ENCODE measurements around the gene ANGPTL8. TPM values are rescaled to one million over a fixed set of nuclear protein-coding genes. Genes with fewer than 3 reads are reported as not detected.

Gene ANGPTL8
- total RNA-seq, 2 experiments from 2014 or later: not detected

DNA sequence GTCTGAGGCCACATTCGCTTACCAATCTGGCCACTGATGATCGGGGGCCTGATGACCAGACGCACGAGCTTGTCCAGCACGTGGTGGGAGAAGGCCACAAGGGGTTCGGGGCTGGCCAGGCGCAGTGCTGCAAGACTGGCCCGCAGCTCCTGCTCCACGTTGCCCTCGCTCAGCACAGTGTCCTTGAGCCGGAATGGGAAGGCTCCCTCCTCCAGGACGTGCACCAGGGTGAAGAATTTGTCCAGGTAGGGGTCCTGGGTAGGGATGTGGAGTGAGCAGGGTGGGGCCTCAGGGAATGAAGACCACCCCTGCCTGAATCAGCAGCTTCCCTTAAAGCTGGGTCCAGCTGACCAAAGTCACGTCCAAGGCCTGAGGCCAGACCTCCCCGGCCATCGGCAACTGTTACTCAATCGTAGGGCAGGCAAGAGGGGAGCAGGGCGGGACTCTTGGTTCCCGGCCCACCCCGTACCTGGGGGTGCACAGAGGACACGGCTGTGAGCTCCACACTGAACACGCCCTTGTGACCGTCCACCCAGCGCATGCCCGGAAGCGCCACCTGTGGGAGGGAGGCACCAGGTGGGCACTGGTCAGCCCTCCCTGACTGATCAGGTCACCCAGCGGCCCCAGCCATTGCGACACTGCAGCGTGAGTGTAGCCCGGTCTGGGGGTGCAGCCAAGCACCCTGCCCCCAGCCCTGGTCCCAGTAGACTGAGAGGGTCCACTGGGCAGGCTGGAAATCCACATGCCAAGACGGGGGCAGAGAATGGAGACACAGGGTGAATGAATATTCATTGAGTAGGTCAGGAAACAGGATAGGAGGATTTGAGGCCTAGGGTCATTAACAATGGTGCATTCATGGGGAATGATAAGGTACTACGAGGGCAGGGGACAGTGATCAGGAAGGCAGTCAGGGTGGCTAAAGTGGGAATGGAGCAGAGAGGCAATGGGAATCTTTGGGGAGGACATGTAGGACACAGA is 2.8 kb upstream of the ANGPTL8 start:
- CTCF ChIA-PET: no interaction called here
- no peak overlapping the region for H3K27ac Mint-ChIP-seq
- H3K36me3 Mint-ChIP-seq (ENCODE audit: low read depth): no peaks in the 10 kb centered on the region
- ATAC-seq (ENCODE audit: poor library complexity): no peak
- Histone ChIP-seq H3K27ac (ENCODE audit: low read depth in 1 of 2, low read length in 2 of 2) (no peak overlapping the region), H3K4me1 (ENCODE audit: insufficient read depth, low read length) (no peaks in the 10 kb centered on the region), H3K27me3 (ENCODE audit: control insufficient read depth in 1 of 2, insufficient read depth in 2 of 2, low read length in 2 of 2) (peaks cover 0 to 2% of the 10 kb centered on the region in 2 experiments), H3K9me3 (ENCODE audit: control insufficient read depth in 1 of 2, insufficient read depth in 1 of 2, low read length in 2 of 2) (peaks cover 11 to 48% of the 10 kb centered on the region in 2 experiments), H3K4me3 (ENCODE audit: low read length) (no peak overlapping the region), H3K36me3 (ENCODE audit: insufficient read depth, low read length) (no peaks in the 10 kb centered on the region)
- peaks cover 11% of the 10 kb centered on the region for H3K27me3 Mint-ChIP-seq
- intact Hi-C loops (cut with DNase I, micrococcal nuclease): no loop called here
- no peak for DNase-seq
- H3K4me3 Mint-ChIP-seq: no peak overlapping the region
- H3K4me1 Mint-ChIP-seq (ENCODE audit: low read depth): no peaks in the 10 kb centered on the region
- TF ChIP-seq, protein P1, sequence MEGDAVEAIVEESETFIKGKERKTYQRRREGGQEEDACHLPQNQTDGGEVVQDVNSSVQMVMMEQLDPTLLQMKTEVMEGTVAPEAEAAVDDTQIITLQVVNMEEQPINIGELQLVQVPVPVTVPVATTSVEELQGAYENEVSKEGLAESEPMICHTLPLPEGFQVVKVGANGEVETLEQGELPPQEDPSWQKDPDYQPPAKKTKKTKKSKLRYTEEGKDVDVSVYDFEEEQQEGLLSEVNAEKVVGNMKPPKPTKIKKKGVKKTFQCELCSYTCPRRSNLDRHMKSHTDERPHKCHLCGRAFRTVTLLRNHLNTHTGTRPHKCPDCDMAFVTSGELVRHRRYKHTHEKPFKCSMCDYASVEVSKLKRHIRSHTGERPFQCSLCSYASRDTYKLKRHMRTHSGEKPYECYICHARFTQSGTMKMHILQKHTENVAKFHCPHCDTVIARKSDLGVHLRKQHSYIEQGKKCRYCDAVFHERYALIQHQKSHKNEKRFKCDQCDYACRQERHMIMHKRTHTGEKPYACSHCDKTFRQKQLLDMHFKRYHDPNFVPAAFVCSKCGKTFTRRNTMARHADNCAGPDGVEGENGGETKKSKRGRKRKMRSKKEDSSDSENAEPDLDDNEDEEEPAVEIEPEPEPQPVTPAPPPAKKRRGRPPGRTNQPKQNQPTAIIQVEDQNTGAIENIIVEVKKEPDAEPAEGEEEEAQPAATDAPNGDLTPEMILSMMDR (IDR thresholded peaks at IDR 0.05): no peak
- POLR2A ChIA-PET: no interaction called here
- H3K9me3 Mint-ChIP-seq: peaks cover 6% of the 10 kb centered on the region

DNA sequence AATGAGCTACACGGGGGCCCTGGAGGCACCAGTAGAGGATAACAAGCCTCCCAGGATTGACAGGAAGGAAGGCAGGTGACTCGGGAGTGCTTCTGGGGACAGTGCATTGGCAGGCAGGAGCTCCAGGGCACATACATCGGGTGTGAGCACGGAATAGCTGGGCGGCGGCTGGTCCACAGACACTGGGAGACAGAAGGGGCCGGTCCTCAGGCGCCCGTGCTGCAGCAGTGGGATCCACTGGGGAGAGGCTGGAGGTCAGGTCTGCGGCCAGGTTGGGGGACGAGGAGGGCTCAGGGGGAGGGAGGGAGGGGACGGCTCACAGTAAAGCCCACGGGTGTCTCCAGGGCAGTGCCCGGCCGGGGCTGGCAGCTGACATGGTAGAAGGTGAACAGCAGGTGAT is 2.1 kb upstream of the ANGPTL8 start:
- H3K27me3 Mint-ChIP-seq: peaks cover 16% of the 10 kb centered on the region
- no peaks in the 10 kb centered on the region for H3K36me3 Mint-ChIP-seq (ENCODE audit: low read depth)

DNA sequence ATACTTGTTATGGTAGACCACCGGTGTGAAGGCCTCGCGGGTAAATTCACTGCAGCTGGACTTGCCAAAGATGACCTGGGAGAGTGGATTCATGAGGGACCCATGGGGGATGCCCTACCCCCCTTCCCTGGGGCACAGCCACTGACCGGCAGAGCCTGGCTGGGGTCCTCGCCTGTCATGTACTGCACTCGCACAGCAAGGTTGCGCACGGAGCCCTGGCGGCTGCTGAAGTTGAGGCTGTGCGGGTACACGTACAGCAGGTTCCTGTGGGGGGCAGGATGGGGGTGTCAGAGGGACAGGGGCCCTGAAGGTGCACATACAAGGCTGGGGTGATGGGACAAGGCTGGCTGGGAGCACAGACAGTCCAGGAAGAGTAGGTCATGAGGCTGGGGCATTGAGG is 1.4 kb upstream of the ANGPTL8 start:
- Mint-ChIP-seq H3K27me3 (peaks cover 21% of the 10 kb centered on the region), H3K36me3 (ENCODE audit: low read depth) (no peaks in the 10 kb centered on the region), H3K9me3 (peaks cover 6% of the 10 kb centered on the region), H3K4me1 (ENCODE audit: low read depth) (no peaks in the 10 kb centered on the region), H3K4me3 (no peak overlapping the region), H3K27ac (no peak overlapping the region)
- H3K9me3 ChIP-seq (ENCODE audit: control insufficient read depth in 1 of 2, insufficient read depth in 1 of 2, low read length in 2 of 2): peaks cover 11 to 47% of the 10 kb centered on the region in 2 experiments
- ChIA-PET POLR2A (no interaction called here), CTCF (no interaction called here)
- H3K36me3 ChIP-seq (ENCODE audit: insufficient read depth, low read length): no peaks in the 10 kb centered on the region
- no peak for DNase-seq
- H3K4me3 ChIP-seq (ENCODE audit: low read length): no peak overlapping the region
- H3K27ac ChIP-seq (ENCODE audit: low read depth in 1 of 2, low read length in 2 of 2): no peak overlapping the region
- H3K27me3 ChIP-seq (ENCODE audit: control insufficient read depth in 1 of 2, insufficient read depth in 2 of 2, low read length in 2 of 2): peaks cover 5 to 10% of the 10 kb centered on the region in 2 experiments
- intact Hi-C loops (cut with DNase I, micrococcal nuclease): no loop called here
- no peak for ATAC-seq (ENCODE audit: poor library complexity)
- H3K4me1 ChIP-seq (ENCODE audit: insufficient read depth, low read length): peaks cover under 1% of the 10 kb centered on the region
- TF ChIP-seq, protein P1 (IDR thresholded peaks at IDR 0.05): no peak

More for the DNA sequence above, 2.1 kb upstream of the ANGPTL8 start:
- ATAC-seq (ENCODE audit: poor library complexity) (no peak), DNase-seq (no peak)
- intact Hi-C loops (cut with DNase I, micrococcal nuclease): no loop called here
- peaks cover 6% of the 10 kb centered on the region for H3K9me3 Mint-ChIP-seq
- no peak overlapping the region for H3K27ac Mint-ChIP-seq
- H3K4me3 Mint-ChIP-seq: no peak overlapping the region
- no peaks in the 10 kb centered on the region for H3K4me1 ChIP-seq (ENCODE audit: insufficient read depth, low read length)
- ChIA-PET CTCF (no interaction called here), POLR2A (no interaction called here)
- no peaks in the 10 kb centered on the region for H3K36me3 ChIP-seq (ENCODE audit: insufficient read depth, low read length)
- H3K4me1 Mint-ChIP-seq (ENCODE audit: low read depth): no peaks in the 10 kb centered on the region
- TF ChIP-seq, protein P1 (IDR thresholded peaks at IDR 0.05): no peak
- H3K9me3 ChIP-seq (ENCODE audit: control insufficient read depth in 1 of 2, insufficient read depth in 1 of 2, low read length in 2 of 2): peaks cover 11 to 50% of the 10 kb centered on the region in 2 experiments
- H3K27me3 ChIP-seq (ENCODE audit: control insufficient read depth in 1 of 2, insufficient read depth in 2 of 2, low read length in 2 of 2): peaks cover 5 to 8% of the 10 kb centered on the region in 2 experiments
- H3K4me3 ChIP-seq (ENCODE audit: low read length): no peak overlapping the region
- no peak overlapping the region for H3K27ac ChIP-seq (ENCODE audit: low read depth in 1 of 2, low read length in 2 of 2)

Measured in CD4-positive, alpha-beta T cell (primary cell).